ENCODE data around the gene RARRES2. TPM values are rescaled to one million over a fixed set of nuclear protein-coding genes. Genes with fewer than 3 reads are reported as not detected.
A peak's percentile ranks its signal among the peaks of the same experiment; 100 is the strongest.

The RARRES2 gene
- total RNA-seq, 4 donors from 2014 or later: 84.2 to 124 (median 102) TPM

DNA sequence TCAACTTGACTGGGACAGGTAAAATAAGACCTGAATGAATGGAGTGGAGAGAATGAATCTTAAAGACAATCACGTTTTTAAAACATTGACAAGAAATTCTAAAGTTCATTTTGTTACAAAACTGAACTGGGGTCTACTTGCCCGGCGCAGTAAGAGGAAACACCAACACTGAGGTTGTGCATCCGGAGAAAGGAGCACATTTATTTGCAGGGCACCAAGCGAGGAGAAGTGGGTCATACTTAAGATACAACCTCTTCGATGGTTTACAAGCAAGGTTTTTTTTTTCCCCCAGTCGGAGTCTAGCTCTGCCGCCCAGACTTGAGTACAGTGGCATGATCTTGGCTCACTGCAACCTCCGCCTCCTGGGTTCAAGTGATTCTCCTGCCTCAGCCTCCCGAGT, 23.8 kb upstream of the RARRES2 start:
- no peak for TF ChIP-seq POLR2AphosphoS5 (IDR thresholded peaks at IDR 0.05)
- TF ChIP-seq, protein P1, sequence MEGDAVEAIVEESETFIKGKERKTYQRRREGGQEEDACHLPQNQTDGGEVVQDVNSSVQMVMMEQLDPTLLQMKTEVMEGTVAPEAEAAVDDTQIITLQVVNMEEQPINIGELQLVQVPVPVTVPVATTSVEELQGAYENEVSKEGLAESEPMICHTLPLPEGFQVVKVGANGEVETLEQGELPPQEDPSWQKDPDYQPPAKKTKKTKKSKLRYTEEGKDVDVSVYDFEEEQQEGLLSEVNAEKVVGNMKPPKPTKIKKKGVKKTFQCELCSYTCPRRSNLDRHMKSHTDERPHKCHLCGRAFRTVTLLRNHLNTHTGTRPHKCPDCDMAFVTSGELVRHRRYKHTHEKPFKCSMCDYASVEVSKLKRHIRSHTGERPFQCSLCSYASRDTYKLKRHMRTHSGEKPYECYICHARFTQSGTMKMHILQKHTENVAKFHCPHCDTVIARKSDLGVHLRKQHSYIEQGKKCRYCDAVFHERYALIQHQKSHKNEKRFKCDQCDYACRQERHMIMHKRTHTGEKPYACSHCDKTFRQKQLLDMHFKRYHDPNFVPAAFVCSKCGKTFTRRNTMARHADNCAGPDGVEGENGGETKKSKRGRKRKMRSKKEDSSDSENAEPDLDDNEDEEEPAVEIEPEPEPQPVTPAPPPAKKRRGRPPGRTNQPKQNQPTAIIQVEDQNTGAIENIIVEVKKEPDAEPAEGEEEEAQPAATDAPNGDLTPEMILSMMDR (IDR thresholded peaks at IDR 0.05): no peak
- TF ChIP-seq EP300 (IDR thresholded peaks at IDR 0.05; ENCODE audit: low read depth): no peak
- no peak for TF ChIP-seq POLR2A (IDR thresholded peaks at IDR 0.05)
- in situ Hi-C loops (cut with MboI; ENCODE audit: low pct_ligation_motif_present in 1 of 4, low pct_unique_long_range_greater_than_20kb in 1 of 4, low sequenced_read_pairs in 3 of 4) (no loop called here), intact Hi-C loops (cut with DNase I; ENCODE audit: low total_unique reads) (no loop called here)
- Histone ChIP-seq H3K27ac (peak overlapping the region in 1 of 4 donors; percentile 41), H3K4me1 (peaks cover 8 to 31% (median 12%) of the 10 kb centered on the region in 4 donors), H3K27me3 (no peaks in the 10 kb centered on the region), H3K9me3 (no peaks in the 10 kb centered on the region), H3K36me3 (no peaks in the 10 kb centered on the region), H3K4me3 (no peak overlapping the region)
- no peak for DNase-seq
- 85 to 93% methylated on average over 5 to 10 of the region's 10 CpGs for WGBS, 2 donors (ENCODE audit: low coverage in 1 of 2)

DNA sequence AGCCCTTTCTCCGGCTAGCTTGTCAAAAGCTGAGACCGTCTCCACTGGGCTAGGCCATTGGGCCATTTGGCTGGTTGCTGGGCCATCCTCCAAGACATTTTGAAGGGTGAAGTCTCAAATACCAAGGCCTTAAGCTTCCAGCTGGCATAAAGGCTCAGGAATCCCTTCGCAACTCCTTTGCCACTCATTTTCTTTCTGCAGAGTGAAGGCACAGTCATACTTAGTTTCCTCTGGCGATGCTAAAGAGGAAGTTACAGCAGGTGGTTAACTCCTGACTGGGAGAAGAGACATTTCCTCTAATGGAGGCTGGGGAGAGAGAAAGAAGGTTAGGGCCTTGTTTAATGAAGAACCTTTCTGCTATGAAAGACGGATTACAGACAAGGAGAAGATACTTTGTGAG, 22.4 kb upstream of the RARRES2 start:
- Histone ChIP-seq H3K4me3 (no peak overlapping the region), H3K27ac (peak overlapping the region in 1 of 4 donors; percentile 13), H3K27me3 (no peaks in the 10 kb centered on the region), H3K4me1 (peaks cover 0 to 23% (median 5%) of the 10 kb centered on the region in 4 donors), H3K36me3 (no peaks in the 10 kb centered on the region), H3K9me3 (no peaks in the 10 kb centered on the region)
- TF ChIP-seq EP300 (IDR thresholded peaks at IDR 0.05; ENCODE audit: low read depth): no peak
- TF ChIP-seq, protein P1 (IDR thresholded peaks at IDR 0.05): no peak
- no peak for TF ChIP-seq POLR2AphosphoS5 (IDR thresholded peaks at IDR 0.05)
- no peak for TF ChIP-seq POLR2A (IDR thresholded peaks at IDR 0.05)
- 76 to 88% methylated on average over 2 to 5 of the region's 5 CpGs for WGBS, 2 donors (ENCODE audit: low coverage in 1 of 2)
- intact Hi-C loops (cut with DNase I; ENCODE audit: low total_unique reads): no loop called here
- in situ Hi-C loops (cut with MboI; ENCODE audit: low pct_ligation_motif_present in 1 of 4, low pct_unique_long_range_greater_than_20kb in 1 of 4, low sequenced_read_pairs in 3 of 4): no loop called here
- no peak for DNase-seq

DNA sequence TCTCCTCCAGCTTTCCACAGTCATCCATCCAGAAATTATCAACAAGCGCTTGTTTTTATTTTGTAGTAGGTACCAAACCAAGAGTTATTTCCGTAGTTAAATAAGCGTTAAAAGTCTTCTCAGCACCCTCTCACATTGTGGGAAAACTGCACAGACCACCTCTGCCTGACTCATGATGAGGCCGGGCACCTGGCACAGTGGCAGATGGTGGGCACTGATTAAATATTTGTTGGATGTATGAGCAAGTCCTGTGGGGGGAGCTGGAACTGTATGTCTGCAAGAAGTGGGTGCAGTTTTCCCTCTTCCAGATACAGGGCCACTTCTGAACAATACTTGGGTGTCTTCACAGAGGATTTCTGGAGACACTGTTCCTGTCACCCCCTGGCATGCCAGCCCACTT, 21.9 kb upstream of the RARRES2 start:
- in situ Hi-C loops (cut with MboI; ENCODE audit: low pct_ligation_motif_present in 1 of 4, low pct_unique_long_range_greater_than_20kb in 1 of 4, low sequenced_read_pairs in 3 of 4): no loop called here
- WGBS, 2 donors (ENCODE audit: low coverage in 1 of 2): 85 to 89% methylated on average over 3 to 4 of the region's 4 CpGs
- no peaks in the 10 kb centered on the region for H3K36me3 ChIP-seq
- no peak overlapping the region for H3K4me3 ChIP-seq
- peak overlapping the region in 1 of 4 donors; percentile 13 for H3K27ac ChIP-seq
- no peaks in the 10 kb centered on the region for H3K27me3 ChIP-seq
- H3K9me3 ChIP-seq: no peaks in the 10 kb centered on the region
- H3K4me1 ChIP-seq: peaks cover 0 to 23% (median 5%) of the 10 kb centered on the region in 4 donors
- DNase-seq: no peak
- TF ChIP-seq, protein P1 (IDR thresholded peaks at IDR 0.05): no peak
- TF ChIP-seq EP300 (IDR thresholded peaks at IDR 0.05; ENCODE audit: low read depth) (no peak), POLR2AphosphoS5 (IDR thresholded peaks at IDR 0.05) (no peak), POLR2A (IDR thresholded peaks at IDR 0.05) (no peak)
- intact Hi-C loops (cut with DNase I; ENCODE audit: low total_unique reads): no loop called here

DNA sequence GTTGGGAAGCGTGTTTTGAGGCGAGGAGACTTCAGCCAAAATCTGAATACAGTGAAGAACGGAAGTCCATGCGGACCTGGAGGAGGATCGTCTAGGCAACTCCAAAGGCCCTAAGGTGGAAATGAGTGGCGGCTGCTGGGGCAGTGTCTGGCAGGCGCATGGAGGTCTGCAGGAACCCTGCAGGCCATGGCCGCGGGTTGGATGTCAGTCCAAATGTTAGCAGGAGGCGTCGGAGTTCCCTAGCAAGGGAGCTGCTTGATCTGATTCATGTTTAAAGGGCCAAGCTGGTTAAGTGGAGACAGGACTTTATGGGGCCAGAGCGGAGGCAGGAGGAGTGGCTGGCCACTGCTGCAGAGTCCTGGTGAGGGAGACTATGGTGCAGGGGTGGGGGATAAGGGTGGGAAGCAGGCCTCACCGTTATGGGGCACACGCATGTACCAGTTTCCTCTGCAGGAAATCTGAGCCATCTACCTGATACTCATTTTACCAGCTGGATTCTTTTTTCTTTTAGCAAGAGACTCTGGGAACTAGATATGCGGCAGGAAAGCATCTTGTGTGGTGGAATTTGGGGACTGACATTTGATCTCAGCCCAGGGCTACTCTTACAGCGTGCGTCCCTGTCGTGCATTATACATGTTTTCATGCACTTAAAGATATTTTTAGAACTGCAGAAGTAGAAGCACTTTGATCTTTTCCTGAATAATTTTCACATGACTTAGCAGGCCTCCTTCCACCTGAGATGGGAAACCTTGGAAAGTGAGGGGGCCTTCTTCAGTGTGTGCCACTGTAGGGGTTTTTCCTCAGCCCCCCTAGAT, 20.6 kb upstream of the RARRES2 start:
- H3K4me3 ChIP-seq: no peak overlapping the region
- TF ChIP-seq EP300 (IDR thresholded peaks at IDR 0.05; ENCODE audit: low read depth): no peak
- TF ChIP-seq POLR2AphosphoS5 (IDR thresholded peaks at IDR 0.05): no peak
- TF ChIP-seq, protein P1 (IDR thresholded peaks at IDR 0.05): no peak
- no peak for TF ChIP-seq POLR2A (IDR thresholded peaks at IDR 0.05)
- no peak for DNase-seq
- 68 to 83% methylated on average over 13 to 18 of the region's 18 CpGs for WGBS, 2 donors (ENCODE audit: low coverage in 1 of 2)
- in situ Hi-C loops (cut with MboI; ENCODE audit: low pct_ligation_motif_present in 1 of 4, low pct_unique_long_range_greater_than_20kb in 1 of 4, low sequenced_read_pairs in 3 of 4) (no loop called here), intact Hi-C loops (cut with DNase I; ENCODE audit: low total_unique reads) (no loop called here)
- peaks cover 0 to 13% (median 0%) of the 10 kb centered on the region in 4 donors for H3K4me1 ChIP-seq
- no peaks in the 10 kb centered on the region for H3K36me3 ChIP-seq
- H3K27ac ChIP-seq: no peak overlapping the region
- no peaks in the 10 kb centered on the region for H3K27me3 ChIP-seq
- no peaks in the 10 kb centered on the region for H3K9me3 ChIP-seq
